ENCODE measurements around the gene MANSC4.

Gene MANSC4

GRCh38 chr12:27779920-27780611, at the start of gene MANSC4, which contains the start of gene KLHL42:
MANSC4 (minus strand) TSS chr12:27780236; CDS start chr12:27771276, 8,960 bp downstream.
KLHL42 (plus strand) TSS chr12:27780233; CDS start chr12:27780331, 98 bp downstream.
- intact Hi-C loops (cut with DNase I), result loop anchor here (5.0 kb wide), 1 partner anchor 68 kb away; the partner anchor contains the start of gene MRPS35
- DNase-seq, result peak; percentile 23 to 86 (median 74)

DNA sequence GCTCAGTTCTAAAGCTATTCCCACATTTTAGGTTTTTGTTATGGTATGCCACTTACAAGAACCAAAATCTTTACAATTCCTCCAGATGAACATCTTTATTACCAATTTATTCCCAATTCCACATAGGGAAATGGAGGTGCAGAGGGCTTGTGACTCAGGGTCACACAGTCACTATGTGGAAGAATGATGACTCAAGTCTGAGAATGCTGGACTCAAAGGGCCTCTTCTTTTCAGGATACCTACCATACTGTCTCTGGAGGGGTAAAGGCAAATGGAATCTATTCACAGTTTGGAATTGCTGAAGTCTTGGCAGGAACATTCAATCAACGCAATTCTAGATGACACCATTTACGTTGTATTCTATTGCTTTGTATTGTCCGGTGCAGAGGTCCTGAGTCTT, 48.2 kb upstream of the MANSC4 start:
- DNase-seq, result no peak
- intact Hi-C loops (cut with DNase I), result no loop called here

- DNase-seq, result no peak
- intact Hi-C loops (cut with DNase I), result no loop called here
Observed at GRCh38 chr12:27826076-27826475, 46.0 kb upstream of the MANSC4 start.

- no peak for DNase-seq
- intact Hi-C loops (cut with DNase I), result loop anchor here (5.0 kb wide), 1 partner anchor 92 kb away; no protein-coding TSS in a partner anchor
Observed at GRCh38 chr12:27824126-27824842, 44.2 kb upstream of the MANSC4 start.

DNA sequence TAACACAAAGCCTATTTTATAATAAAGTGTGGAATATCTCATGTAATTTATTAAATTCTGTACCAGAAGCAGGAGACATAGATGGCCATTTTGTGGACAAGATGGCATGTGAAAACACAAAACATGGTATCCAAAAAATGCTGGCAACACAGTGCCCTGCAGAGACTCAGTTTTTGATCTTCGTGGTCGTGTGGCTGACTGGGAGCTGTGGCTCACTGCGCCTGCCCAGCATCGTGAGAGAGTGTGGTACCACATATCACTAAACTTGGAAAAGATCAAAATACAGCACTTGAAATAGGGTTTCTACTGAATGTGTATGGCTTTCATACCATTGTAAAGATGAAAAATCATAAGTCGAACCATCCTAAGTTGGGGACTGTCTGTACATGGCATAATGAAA, 43.0 kb upstream of the MANSC4 start:
- no peak for DNase-seq
- intact Hi-C loops (cut with DNase I), result loop anchor here (5.0 kb wide), 1 partner anchor 91 kb away; no protein-coding TSS in a partner anchor

- intact Hi-C loops (cut with DNase I), result loop anchor here (5.0 kb wide), 1 partner anchor 90 kb away; no protein-coding TSS in a partner anchor
- DNase-seq, result peak in 4 of 42 donors; percentile 12 to 45 (median 24)
Observed at GRCh38 chr12:27822076-27822712, 42.2 kb upstream of the MANSC4 start.

DNA sequence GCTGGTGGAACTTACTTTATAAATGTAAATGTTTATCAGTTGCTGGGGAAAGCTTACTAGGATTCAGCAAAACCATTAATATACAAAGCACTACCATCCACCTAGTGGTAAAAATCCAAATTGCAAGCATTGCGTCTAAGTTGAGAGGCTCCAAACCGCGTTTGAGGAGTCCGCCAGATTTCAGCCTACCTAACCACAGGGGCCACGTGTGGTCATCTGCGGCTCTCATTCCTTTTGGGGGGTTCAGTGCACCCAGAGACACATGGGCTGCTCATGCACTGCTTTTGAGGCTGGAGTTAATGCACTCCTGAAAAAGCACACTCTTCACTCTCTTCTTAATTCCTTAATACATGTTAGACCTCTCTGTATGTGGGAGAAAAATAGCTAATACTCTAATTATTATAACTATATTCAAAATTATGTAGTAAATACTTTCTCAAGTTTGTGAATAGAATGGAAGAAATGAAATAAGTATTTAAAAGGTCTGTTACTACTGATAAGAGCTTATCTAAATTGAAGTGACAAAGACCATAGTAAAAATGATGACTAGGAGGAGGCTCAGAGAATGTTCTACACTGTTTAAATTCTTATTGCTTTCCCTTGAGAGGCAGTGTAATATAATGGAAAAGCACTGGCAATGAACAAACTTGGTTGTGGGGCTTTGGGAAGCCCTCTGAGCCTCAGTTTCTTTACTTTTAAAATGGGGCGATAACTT, 41.4 kb upstream of the MANSC4 start:
- DNase-seq, result peak in 19 of 42 donors; percentile 6 to 78 (median 43)
- intact Hi-C loops (cut with DNase I), result loop anchor here (5.0 kb wide), 1 partner anchor 89 kb away; no protein-coding TSS in a partner anchor

DNA sequence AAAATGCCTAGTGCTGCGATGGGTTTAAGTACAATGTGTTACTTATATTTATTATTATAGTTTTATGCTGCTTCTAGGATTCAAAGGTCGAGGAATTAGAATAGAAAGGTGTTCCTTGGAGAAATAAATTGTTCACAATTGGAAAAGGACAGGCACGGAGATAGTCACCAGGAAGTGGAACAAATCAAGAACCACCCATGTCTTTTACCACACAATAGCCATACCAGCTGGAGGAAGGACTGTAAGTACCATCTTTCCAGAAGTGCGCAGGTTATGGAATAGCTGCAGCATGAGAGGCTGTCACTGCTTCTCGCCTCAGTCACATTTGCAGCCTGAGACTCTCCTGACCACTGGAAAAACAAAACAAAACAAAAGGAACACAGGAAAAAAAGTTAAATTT, 40.5 kb upstream of the MANSC4 start:
- no peak for DNase-seq
- intact Hi-C loops (cut with DNase I), result loop anchor here (5.0 kb wide), 1 partner anchor 88 kb away; no protein-coding TSS in a partner anchor

DNA sequence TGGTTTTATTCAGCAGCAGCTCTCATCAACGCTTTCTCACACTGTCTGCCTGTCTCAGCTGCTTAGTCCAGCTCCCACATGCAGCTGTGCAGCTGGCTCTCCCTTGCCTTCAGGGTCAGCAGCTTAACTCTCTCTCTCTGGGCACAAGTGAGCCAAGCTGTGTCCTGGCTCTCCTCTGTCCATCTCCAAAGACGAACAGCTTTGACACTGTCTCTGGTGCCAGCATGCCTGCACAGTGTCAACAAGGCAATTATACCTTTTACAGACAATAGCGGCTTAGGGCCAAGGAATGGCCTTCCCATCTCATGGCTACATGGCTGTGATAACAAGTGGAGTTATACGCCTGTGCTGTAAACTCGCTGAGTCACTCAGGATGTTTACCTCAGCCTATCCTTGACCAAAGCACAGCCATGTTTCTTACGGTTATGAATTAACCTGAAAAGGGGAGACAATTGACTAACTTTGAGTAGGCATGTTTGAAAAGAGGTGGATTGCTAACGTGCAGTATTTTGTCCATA, 38.4 kb upstream of the MANSC4 start:
- intact Hi-C loops (cut with DNase I), result no loop called here
- no peak for DNase-seq

- no peak for DNase-seq
- intact Hi-C loops (cut with DNase I), result no loop called here
Observed at GRCh38 chr12:27817766-27818165, 37.7 kb upstream of the MANSC4 start.

- DNase-seq, result no peak
- intact Hi-C loops (cut with DNase I), result no loop called here
Observed at GRCh38 chr12:27814851-27815591, 35.0 kb upstream of the MANSC4 start.

DNA sequence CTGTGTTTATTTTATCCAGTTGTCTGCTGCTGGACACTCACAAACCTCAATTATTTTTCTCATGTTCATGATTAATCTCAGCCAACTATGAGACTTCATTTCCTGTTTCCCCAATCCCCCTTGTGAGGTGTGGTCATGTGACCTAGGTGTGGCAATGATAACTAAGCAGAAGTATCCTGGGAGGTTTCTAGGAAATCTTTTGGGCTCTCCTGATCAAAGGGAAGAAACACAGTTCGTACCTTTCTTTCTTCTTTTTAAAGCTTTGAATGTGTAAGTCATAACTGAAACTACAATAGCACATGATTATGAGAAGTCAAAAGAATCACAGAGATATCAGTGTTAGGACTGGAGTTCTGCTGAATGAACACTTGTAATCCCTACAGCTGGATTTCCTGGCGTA, 34.4 kb upstream of the MANSC4 start:
- intact Hi-C loops (cut with DNase I), result no loop called here
- DNase-seq, result no peak

DNA sequence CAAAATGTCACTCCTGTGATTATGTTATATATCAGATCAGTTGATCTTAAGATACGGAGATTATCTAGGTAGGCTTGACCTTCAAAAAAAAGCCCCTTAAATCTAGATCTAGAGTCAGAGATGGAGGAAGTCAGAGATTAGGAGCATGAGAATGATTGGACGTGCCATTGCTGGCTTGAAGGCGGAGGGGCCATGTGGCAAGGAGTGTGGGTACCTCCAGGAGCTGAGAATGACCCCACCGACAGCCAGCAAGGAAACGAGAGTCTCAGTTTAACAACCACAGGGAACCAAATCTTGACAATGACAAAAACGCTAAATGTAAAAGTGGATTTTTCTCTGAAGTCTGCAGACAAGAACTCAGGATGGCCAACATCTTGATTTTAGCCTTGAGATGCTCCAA, 32.5 kb upstream of the MANSC4 start:
- DNase-seq, result no peak
- intact Hi-C loops (cut with DNase I), result no loop called here

DNA sequence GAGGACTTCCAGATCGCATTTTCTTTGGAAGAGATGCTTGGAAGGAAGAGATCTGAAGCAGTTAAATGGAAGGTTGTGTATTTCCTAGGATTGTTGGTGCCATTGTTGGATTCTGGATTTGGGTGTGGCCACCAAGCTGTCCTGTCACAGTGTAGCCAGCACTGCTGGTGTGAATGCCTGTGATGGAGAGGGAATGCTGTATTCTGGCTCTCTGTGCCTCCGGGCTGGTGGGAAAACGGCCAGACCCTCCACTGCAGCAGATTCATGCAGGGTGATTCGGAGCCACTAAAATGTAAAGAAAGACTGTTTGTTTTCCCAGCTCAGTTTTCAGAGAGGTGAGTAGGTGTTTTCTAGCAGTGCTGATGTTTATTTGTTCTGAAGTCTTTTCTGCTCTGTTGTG, 30.7 kb upstream of the MANSC4 start:
- intact Hi-C loops (cut with DNase I), result no loop called here
- DNase-seq, result no peak

DNA sequence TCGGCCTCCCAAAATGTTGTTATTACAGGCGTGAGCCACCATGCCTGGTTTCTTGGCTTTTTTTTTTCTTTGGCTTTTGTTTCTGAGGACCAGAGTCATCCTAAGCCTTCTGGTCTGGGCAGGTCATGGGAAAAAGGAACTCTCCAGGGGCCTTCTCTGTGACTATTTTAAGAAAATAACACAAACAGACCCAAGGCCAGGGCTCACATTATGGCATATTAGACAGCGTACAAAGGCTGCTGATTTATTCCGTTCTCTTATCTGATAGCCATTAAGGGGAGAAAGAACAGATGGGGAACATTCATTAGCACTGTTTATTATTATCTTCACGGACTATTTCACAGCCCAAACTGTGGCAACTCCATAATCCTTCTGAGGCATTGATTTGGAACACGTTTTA, 28.8 kb upstream of the MANSC4 start:
- intact Hi-C loops (cut with DNase I), result no loop called here
- no peak for DNase-seq

GRCh38 chr12:27807063-27807703, 27.1 kb upstream of the MANSC4 start:
- DNase-seq, result no peak

GRCh38 chr12:27806259-27806658, 26.2 kb upstream of the MANSC4 start:
- intact Hi-C loops (cut with DNase I), result no loop called here
- no peak for DNase-seq

More at GRCh38 chr12:27807063-27807703, 27.1 kb upstream of the MANSC4 start:
- intact Hi-C loops (cut with DNase I), result no loop called here

- intact Hi-C loops (cut with DNase I), result no loop called here
Observed at GRCh38 chr12:27805238-27805637, 25.2 kb upstream of the MANSC4 start.

More at GRCh38 chr12:27805238-27805637, 25.2 kb upstream of the MANSC4 start:
- no peak for DNase-seq

All from head of caudate nucleus (tissue), 42 donors.